GM19324 (cell line): ENCODE measurements around the gene PSMB3.
"Not testable (repeated sequence)": the region's sequence is repeated elsewhere in the genome, so short reads cannot be mapped to it uniquely, and the experiment has no call there.

ENCODE experiments used
- ATAC-seq: cut with Tn5 transposase; IDR thresholded peaks from one replicate; pipeline ENCODE4 v1.9.1; 2021; ENCODE audit warnings: mild to moderate bottlenecking, moderate library complexity; ENCODE audit not compliant: unreplicated experiment, low FRiP score

Gene PSMB3

GRCh38 chr17:38790148-38790707, 37.7 kb downstream of the PSMB3 start:
- not testable (repeated sequence) for ATAC-seq

GRCh38 chr17:38791162-38791561, 38.6 kb downstream of the PSMB3 start:
- ATAC-seq: no peak

- ATAC-seq: no peak
Observed at GRCh38 chr17:38794221-38794620, 41.7 kb downstream of the PSMB3 start.

GRCh38 chr17:38796451-38797157, 44.1 kb downstream of the PSMB3 start:
- ATAC-seq: no peak

GRCh38 chr17:38797158-38797490, 44.6 kb downstream of the PSMB3 start:
- ATAC-seq: no peak

GRCh38 chr17:38797828-38798227, 45.3 kb downstream of the PSMB3 start:
- no peak for ATAC-seq

- ATAC-seq: no peak
Observed at GRCh38 chr17:38798614-38799500, 46.3 kb downstream of the PSMB3 start.

GRCh38 chr17:38799501-38800236, 47.1 kb downstream of the PSMB3 start, which contains the start of gene PIP4K2B:
PIP4K2B (minus strand) TSS chr17:38799556; CDS start chr17:38799424, 132 bp downstream.
- ATAC-seq: peak; percentile 84

GRCh38 chr17:38800237-38800760, 47.8 kb downstream of the PSMB3 start:
- no peak for ATAC-seq

- no peak for ATAC-seq
Observed at GRCh38 chr17:38809828-38810227, 57.3 kb downstream of the PSMB3 start.
